NCI-H1048 (cell line): ENCODE results near the gene IGFBP4.

Experiments used
- DNase-seq: peaks from one replicate; lab custom pipeline; 2025; lab: John Stamatoyannopoulos, UW

Gene IGFBP4

GRCh38 chr17:40456396-40456951 is 13.2 kb downstream of the IGFBP4 start:
- DNase-seq: no peak

DNA sequence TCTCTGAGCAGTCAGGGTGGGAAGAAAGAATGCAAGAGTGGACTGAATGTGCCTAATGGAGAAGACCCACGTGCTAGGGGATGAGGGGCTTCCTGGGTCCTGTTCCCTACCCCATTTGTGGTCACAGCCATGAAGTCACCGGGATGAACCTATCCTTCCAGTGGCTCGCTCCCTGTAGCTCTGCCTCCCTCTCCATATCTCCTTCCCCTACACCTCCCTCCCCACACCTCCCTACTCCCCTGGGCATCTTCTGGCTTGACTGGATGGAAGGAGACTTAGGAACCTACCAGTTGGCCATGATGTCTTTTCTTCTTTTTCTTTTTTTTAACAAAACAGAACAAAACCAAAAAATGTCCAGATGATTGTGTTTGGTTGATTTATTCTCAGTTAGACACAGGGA is 14.1 kb downstream of the IGFBP4 start:
- DNase-seq: no peak

DNA sequence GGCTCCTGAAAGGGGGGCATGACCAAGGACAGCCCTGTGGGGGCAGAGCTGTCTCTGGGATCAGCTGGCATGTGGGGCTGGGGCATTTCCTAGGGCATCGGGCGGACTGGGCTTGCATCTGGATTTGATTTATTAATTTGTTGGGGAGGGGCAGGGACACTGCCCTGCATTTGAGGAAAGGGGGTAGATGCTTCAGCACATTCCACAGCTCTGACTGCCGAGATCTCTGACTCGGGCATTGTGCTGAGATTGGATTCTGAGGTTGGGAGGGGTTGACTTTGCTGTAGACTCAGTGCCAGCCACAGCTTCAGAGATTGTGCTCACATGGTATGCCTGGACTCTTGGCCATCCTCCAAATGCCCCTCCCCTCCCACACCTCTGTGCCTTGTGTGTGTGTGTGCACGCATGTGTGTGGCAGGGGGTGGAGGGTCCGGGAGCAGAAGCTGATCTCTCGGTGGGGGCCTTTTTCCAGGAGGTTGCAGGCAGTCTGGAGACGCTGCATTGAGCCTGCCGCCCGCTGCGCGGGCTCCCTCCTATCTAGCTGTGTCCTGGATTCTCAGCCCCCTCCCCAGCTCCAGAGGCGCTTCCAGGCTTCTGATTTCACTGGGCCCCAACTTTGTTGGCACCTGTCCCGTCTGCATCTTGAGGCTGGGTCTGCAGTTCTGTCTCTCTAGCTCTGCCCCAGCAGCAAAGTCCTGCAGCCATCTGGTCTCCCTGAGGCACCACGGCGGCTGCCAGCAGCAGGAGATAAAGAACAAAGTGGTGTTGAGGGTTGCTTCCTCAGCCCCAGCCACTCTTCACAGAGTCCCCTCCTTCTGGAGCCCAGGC is 14.9 kb downstream of the IGFBP4 start:
- no peak for DNase-seq

GRCh38 chr17:40458851-40459482 is 15.7 kb downstream of the IGFBP4 start:
- no peak for DNase-seq

DNA sequence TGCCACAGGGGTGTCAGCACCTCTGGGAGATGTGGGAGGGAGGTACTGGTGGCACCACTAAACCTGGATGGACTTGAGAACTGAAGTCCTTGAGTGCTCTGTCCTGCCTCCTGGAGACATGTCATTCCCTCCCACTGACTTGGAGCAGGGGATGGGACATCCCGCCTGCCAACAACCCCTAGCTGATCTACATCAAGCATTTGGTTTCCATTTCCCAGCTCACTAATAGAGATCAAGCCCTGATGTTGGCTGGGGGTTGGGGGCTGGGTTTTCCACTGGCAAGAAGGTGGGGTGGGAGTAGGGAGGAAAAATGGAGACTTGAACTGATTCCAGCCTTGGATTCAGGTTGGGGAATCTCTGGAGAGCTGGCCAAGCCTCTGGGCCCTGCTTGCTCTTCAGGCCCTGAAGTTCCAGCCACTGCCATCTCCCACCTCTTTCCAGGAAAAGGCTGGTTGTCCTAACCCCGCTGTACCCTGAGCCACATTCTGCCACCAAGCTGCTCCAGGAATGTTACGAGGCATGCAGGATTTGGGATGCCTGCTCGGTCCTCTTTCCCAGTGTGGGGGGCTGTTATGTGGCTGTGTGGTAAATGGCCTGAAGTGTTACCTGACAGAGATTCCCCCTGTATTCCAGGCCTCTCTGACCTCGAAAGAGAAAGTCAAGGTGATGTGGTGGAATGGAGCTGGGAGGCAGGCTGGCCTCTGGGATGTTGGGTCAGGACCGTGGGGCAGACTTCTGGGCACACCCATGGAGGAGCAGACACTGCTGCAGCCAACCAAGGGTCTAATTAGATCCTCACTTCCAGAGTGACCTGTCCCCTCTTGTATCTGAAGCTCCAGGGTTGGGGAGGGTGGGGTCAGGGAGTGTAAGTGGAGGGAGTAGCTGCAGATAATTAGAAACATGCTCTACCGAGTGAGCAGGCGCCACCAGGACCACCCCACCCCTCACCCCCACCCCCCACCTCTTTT is 16.7 kb downstream of the IGFBP4 start:
- DNase-seq: no peak

DNA sequence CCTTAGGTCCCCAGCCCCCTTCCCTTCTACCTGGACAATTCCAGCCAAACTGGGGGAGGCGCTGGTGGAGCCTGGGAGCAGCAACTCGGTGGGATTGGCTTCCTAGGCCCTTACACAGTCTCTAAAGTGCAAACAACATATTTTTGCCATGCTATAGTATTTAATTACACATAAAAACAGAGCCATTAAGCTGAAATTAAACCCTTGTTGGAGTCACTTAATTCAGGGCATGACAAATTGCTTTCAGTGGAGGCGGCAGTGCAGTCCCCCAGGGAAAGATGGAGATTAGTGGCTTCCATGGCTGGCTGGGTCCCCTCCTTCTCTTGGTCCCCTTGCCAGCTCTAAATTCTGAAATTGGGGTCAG is 17.3 kb downstream of the IGFBP4 start:
- DNase-seq: no peak

DNA sequence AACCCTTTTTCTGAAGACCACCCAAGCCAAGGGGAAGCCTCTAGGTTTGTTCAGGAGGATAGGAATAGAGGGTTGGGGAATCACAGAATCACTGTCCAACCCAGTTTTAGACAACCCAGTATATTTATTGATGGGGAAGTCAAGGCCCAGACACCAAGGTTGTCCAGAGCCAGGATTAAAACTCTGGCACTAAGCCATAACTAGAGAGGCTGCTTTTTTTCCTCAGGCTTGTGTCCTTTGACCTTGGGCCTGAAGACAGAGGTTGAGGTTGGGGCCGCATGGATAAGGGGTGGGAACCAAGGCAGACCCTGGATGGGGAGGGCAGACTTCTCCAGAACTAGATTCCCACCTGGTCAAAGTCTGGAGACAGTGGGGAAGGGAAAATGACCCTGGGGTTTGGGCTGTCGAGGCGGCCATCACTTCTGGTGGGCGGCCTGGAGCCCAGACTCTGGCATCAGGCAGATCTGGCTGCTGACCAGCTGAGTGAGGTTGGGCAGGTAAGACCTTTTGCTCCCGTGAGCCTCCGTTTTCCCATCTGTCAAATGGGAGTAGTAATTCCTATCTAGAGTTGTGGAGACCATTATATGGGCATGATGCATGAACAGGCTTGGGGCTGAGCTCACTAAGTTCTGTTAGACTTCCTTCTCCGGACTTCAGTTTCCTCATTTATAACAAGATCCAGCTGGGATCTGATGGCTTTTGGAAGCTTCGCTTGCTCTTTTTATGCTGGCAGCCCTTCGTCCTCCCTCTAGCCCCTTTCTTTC is 17.9 kb downstream of the IGFBP4 start:
- DNase-seq: no peak

GRCh38 chr17:40461732-40462342 is 18.6 kb downstream of the IGFBP4 start:
- no peak for DNase-seq

- no peak for DNase-seq
Measured at GRCh38 chr17:40462343-40463121, 19.3 kb downstream of the IGFBP4 start.

GRCh38 chr17:40463122-40463550 is 19.9 kb downstream of the IGFBP4 start:
- no peak for DNase-seq

GRCh38 chr17:40464392-40464855 is 21.2 kb downstream of the IGFBP4 start:
- no peak for DNase-seq

DNA sequence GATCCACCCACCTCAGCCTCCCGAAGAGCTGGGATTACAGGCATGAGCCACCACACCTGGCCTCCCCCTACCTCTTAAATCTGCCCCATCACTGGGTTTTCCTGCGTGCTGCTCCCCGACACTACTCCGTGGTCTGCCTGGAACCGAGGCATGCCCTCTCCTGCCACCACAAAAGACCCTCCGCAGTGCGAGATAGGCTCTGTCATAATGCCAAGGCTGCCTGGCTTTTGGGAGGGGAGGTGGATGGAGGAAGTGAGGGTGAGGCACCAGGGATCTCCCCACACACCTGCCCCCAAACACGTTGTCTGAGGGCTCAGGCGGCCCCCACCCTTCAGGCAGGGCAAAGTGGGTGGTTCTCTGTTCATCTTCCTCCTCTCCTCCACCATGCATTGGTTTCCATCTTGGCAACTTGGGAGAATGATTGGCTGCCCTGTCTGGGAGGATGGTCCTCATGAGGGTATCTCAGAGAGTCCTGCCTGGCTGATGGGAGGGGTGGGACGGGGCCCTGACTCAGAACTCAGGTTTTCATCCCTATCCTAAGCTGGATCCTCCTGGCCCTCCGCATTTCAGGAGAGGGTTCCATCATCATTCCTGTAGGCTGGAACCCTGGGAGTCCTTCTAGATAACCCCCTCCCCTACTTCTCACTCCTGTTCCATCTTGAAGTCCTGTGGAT is 23.2 kb downstream of the IGFBP4 start:
- no peak for DNase-seq

GRCh38 chr17:40467281-40467867 is 24.1 kb downstream of the IGFBP4 start:
- DNase-seq: no peak

- no peak for DNase-seq
Measured at GRCh38 chr17:40468560-40468959, 25.3 kb downstream of the IGFBP4 start.

- DNase-seq: no peak
Measured at GRCh38 chr17:40469805-40470675, 26.8 kb downstream of the IGFBP4 start.

- no peak for DNase-seq
Measured at GRCh38 chr17:40470932-40471828, 27.9 kb downstream of the IGFBP4 start.
